GM12801 (cell line): ENCODE results near the gene DCC.

Experiments used
- TF ChIP-seq, protein P1 (sequence below): IDR thresholded peaks from one replicate; pipeline ENCODE4 v1.5.1; 2011; ENCODE audit warnings: control low read depth; ENCODE audit not compliant: insufficient read length; ENCODE audit errors: extremely low read depth

DCC gene

DNA sequence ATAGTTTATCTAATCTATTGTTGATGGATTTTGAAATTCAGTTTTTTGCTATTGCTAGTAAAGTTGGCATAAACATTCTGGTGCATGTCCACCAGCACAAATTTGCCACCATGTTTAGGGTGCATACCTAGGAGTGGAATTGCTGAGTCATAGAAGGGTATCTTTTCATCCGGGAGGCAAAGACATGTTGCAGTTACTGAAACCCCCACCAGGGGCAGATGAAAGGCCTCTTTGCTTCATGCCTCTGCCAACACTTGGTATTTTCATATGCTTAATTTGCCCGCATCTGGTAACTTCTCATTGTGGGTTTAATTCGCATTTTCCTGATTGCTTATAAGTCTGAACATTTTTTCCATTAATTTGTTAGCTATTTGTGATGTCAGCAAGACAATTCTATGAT, 8.2 kb downstream of the DCC start:
- TF ChIP-seq, protein P1, sequence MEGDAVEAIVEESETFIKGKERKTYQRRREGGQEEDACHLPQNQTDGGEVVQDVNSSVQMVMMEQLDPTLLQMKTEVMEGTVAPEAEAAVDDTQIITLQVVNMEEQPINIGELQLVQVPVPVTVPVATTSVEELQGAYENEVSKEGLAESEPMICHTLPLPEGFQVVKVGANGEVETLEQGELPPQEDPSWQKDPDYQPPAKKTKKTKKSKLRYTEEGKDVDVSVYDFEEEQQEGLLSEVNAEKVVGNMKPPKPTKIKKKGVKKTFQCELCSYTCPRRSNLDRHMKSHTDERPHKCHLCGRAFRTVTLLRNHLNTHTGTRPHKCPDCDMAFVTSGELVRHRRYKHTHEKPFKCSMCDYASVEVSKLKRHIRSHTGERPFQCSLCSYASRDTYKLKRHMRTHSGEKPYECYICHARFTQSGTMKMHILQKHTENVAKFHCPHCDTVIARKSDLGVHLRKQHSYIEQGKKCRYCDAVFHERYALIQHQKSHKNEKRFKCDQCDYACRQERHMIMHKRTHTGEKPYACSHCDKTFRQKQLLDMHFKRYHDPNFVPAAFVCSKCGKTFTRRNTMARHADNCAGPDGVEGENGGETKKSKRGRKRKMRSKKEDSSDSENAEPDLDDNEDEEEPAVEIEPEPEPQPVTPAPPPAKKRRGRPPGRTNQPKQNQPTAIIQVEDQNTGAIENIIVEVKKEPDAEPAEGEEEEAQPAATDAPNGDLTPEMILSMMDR = no peak

DNA sequence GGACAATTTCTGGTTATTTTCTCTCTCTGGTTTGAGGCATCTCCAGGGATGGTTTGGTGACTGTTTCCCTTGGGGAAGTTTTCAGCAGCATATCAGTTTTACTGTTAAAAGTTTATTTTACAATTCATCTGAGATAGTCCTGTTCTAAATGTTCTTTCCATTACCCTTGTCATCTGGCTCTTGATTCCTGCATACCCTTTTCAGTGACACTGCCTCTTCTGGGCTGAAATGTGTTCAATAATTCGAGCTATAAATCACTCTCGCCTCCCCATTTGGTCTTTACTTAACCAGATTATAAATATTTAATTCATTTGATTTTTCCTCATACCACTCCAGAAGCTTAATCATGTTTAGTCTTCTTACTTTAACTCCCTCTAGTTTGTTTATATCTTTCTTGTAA, 9.5 kb downstream of the DCC start:
- TF ChIP-seq, protein P1 = no peak

DNA sequence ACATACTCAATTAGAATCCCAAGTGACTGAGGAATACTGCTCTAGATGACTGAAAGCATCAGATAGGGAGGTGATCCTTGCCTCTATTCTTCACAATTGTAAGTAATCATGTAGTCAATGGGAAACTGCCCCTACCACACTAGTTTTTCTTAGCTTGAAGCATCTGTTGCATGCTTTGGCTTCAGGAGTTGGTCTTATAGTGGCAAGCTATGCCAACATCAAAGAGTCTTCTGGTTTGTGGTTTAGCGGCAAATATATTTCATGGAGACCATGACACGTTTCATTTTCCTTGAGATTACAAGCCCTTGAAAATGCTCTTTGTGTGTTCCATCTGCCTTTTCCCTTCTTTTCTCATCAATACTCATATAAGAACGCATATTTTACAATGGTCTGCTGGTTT, 12.9 kb downstream of the DCC start:
- TF ChIP-seq, protein P1 = no peak

DNA sequence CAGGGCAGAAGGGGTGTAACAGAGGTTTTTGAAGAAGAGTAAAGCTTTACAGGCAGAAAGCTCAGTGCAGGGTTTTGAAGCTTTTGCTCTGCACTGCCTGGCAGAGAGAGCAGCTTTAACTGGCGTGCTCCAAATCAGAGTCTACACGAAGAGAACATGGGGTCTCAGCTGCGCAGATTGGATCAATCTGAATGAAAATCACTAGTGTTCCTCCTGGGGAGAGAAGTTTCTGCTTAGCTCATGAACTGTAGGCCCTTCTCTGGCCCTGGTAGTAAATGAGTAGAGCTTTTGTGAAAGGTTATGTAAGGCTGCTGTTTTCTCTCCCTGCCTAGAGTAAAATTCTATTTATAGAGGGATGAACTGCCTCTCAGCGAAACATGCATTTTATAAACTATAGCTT, 13.6 kb downstream of the DCC start:
- TF ChIP-seq, protein P1 = no peak

- TF ChIP-seq, protein P1 = no peak
These were observed 23.9 kb downstream of the DCC start for GRCh38 chr18:52363861-52364260.

DNA sequence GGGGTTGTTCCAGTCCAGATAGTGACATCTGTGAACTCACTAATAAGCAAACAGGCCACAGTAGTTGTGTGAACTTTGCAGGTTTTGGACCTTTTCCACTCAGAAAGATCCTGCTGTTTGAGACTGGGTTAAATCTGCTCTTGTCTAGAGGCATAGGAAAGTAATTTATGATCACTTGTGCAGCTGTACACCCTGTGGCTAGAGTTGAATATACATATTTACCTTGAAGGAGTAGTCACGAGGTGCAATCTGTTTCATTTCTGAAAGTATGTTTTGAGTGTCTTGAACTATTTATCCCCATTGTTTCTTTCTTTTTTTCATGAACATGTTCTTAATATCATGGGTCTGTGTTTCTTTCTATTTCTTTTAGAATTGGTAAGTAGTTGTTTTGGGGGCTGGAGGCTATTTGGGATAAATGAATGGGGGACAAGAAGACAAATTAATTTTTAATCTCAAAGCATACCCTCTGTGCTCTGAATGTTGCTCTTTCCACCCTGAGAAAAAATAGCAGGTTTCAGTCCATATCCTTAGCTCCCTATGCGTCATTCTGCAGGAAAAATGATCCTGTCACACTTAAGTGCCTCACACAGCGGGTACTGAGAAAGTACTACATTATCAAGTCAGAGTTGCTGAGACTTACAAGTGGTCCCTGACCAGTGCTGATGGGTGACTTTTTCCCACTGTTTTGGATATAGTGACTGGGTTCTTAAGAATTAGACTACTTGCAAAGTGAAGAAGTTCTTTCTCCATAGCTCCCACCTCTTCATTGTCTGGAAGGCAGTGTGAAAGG, 28.2 kb downstream of the DCC start:
- TF ChIP-seq, protein P1 = no peak

- TF ChIP-seq, protein P1 = no peak
These were observed 30.8 kb downstream of the DCC start for GRCh38 chr18:52370841-52371240.
